Ascending aorta (tissue), 2 donors: ENCODE measurements around the gene SAFB. TPM values are rescaled to one million over a fixed set of nuclear protein-coding genes. Genes with fewer than 3 reads are reported as not detected.
"Not testable (repeated sequence)": the region's sequence is repeated elsewhere in the genome, so short reads cannot be mapped to it uniquely, and the experiment has no call there.

ENCODE experiments used
- DNase-seq, 2 donors: peaks; one replicate each; pipeline ENCODE4 v3.0.0-alpha.2; 2019; ENCODE audit warnings: low spot score in 2 of 2
- H3K27ac ChIP-seq, 2 donors: fragments of 200-600 bp; sonication (generic); one replicate each; pipeline ENCODE4 v1.5.1; 2016 to 2017; ENCODE audit warnings: mild to moderate bottlenecking in 1 of 2
- H3K27me3 ChIP-seq: fragments of 200-600 bp; sonication (generic); one replicate; pipeline ENCODE4 v1.5.1; 2017
- H3K36me3 ChIP-seq, 2 donors: fragments of 200-600 bp; sonication (generic); one replicate each; pipeline ENCODE4 v1.5.1; 2016
- H3K4me1 ChIP-seq, 2 donors: fragments of 200-600 bp; sonication (generic); one replicate each; pipeline ENCODE4 v1.5.1; 2016 to 2017; ENCODE audit warnings: mild to moderate bottlenecking in 1 of 2
- H3K4me3 ChIP-seq, 2 donors: fragments of 200-600 bp; sonication (generic); one replicate each; pipeline ENCODE4 v1.5.1; 2016 to 2017; ENCODE audit warnings: mild to moderate bottlenecking in 1 of 2
- H3K9me3 ChIP-seq, 2 donors: fragments of 200-600 bp; sonication (generic); one replicate each; pipeline ENCODE4 v1.5.1; 2016
- intact Hi-C: fragments of 100-400 bp; cut with DNase I; formaldehyde crosslinking; loops from one replicate; pipeline ENCODE4 v1.15.1; 2023
- total RNA-seq: library from RNA; depleted of rRNA; stranded (reverse); fragments of >200 nt; gene quantifications from one replicate; pipeline ENCODE4 v1.1.0, GENCODE V29; 2016
- TF ChIP-seq, protein P1 (sequence below), 3 experiments: fragments of 200-600 bp in 2 of 3; fragments of 450-650 bp in 1 of 3; sonication (generic) in 2 of 3; IDR thresholded peaks; one replicate each; pipeline ENCODE4 v1.5.1; 2016 to 2019; ENCODE audit warnings: antibody characterized with exemption in 3 of 3, mild to moderate bottlenecking in 1 of 3, moderate library complexity in 1 of 3

Gene SAFB
- total RNA-seq, 1 donor from 2014 or later = 114 TPM

DNA sequence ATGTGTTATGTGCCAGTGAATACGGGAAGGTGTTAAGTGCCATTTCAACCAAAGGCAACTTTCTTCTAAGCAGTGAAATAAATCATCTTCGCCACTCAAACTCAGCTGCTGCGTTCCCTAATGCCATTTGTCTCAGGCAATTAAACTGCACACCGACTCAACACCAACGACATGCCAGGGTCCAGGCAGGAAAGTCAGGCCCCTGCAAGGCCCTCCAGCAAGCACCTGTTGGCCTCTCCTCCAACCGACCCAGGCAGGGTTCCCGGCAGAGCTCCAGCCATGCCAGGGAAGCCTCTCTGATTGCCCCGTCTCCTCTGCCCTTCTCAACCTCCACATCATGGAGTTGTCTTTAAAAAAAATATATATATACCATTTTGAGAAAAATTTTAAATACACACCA, 22.1 kb upstream of the SAFB start:
- intact Hi-C loops = no loop called here
- no peaks in the 10 kb centered on the region for H3K4me1 ChIP-seq
- TF ChIP-seq, protein P1, sequence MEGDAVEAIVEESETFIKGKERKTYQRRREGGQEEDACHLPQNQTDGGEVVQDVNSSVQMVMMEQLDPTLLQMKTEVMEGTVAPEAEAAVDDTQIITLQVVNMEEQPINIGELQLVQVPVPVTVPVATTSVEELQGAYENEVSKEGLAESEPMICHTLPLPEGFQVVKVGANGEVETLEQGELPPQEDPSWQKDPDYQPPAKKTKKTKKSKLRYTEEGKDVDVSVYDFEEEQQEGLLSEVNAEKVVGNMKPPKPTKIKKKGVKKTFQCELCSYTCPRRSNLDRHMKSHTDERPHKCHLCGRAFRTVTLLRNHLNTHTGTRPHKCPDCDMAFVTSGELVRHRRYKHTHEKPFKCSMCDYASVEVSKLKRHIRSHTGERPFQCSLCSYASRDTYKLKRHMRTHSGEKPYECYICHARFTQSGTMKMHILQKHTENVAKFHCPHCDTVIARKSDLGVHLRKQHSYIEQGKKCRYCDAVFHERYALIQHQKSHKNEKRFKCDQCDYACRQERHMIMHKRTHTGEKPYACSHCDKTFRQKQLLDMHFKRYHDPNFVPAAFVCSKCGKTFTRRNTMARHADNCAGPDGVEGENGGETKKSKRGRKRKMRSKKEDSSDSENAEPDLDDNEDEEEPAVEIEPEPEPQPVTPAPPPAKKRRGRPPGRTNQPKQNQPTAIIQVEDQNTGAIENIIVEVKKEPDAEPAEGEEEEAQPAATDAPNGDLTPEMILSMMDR (IDR thresholded peaks at IDR 0.05) = no peak
- no peak overlapping the region for H3K27ac ChIP-seq
- DNase-seq = no peak
- peaks cover 83 to 99% of the 10 kb centered on the region in 2 donors for H3K36me3 ChIP-seq
- no peak overlapping the region for H3K4me3 ChIP-seq
- no peaks in the 10 kb centered on the region for H3K9me3 ChIP-seq
- H3K27me3 ChIP-seq = no peaks in the 10 kb centered on the region

DNA sequence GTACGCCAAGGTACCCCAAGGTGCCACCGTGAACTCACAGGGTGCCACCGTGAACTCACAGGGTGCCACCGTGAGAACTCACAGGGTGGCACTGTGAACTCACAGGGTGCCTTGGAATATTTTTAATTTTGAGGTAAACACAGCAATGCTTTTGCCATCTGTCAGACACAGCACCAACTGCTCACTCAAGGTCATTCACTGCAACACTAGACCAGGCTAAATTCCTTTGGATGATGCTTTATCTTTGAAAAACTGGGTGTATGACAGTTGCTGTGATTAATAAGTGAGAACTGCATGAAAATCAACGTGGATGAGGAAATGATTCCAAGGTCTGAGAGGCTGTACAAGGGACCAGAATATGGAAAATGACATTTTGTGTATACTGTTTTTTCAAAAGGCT, 19.3 kb upstream of the SAFB start:
- no peaks in the 10 kb centered on the region for H3K4me1 ChIP-seq
- intact Hi-C loops = no loop called here
- no peak for DNase-seq
- H3K36me3 ChIP-seq = peaks cover 82 to 98% of the 10 kb centered on the region in 2 donors
- TF ChIP-seq, protein P1 (IDR thresholded peaks at IDR 0.05) = no peak
- no peaks in the 10 kb centered on the region for H3K27me3 ChIP-seq
- H3K4me3 ChIP-seq = no peak overlapping the region
- no peak overlapping the region for H3K27ac ChIP-seq
- H3K9me3 ChIP-seq = no peaks in the 10 kb centered on the region

DNA sequence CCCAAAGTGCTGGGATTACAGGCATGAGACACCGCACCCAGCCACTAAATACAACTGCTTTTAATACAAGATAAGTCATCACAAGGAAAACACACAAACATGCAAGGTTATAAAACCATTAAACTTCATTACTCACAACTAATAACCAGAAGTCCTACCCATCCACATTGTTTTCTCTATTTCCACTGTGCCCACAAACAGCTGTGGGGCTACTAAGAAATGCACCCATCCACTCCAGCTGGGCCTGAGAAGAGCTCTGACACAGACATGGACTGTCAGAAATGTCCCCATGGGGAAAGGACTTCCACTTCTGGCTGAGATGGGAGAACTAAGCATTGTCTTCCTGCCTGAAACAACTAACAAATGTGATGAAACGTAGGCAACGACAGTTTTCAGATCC, 17.5 kb upstream of the SAFB start:
- no peaks in the 10 kb centered on the region for H3K9me3 ChIP-seq
- no peaks in the 10 kb centered on the region for H3K4me1 ChIP-seq
- H3K27me3 ChIP-seq = no peaks in the 10 kb centered on the region
- no peak for DNase-seq
- no peak overlapping the region for H3K27ac ChIP-seq
- TF ChIP-seq, protein P1 (IDR thresholded peaks at IDR 0.05) = no peak
- H3K36me3 ChIP-seq = peaks cover 80 to 98% of the 10 kb centered on the region in 2 donors
- intact Hi-C loops = no loop called here
- no peak overlapping the region for H3K4me3 ChIP-seq

DNA sequence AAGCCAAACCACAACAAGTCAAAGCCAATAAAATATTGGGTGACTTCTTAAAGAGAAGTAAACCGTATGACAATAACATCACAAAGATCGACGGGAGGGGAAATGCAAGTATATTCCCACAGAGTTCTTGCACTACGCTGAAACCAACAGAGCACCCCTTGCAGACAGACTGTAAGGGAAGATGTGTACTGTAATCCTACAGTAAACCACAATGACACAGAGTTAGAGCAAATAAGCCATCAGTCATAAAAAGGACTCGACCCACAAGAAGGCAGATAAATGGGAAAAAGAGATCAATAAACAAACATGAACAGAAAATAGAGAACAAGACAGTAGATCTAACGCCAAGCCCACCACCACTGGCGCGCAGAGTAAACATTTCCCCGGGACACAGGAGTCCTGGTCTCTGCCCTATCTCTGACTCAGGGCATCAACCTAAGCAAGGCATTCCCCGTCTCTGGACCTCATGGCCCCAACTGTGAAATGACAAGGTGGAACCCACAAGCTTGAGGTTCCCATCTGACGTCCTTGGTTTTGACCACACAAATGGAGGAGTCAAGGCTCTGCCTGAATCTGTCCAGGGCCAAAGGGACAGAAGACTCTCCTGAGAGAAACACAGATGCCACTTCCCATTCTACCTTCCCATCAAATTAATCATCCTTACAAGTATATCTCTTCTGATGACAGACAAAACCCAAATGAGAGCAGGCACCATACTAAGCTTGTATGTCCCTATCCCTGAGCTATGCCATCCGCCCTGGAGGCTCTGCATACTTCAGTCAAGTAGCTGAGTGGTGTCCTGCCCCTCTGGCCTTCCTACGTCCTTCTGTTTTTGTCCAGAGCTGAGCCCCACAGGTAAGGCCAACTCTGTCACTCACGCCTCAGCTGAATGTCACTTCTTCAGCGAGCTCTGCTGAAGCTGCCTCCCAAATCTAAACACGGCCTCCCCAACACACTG, 15.3 kb upstream of the SAFB start:
- DNase-seq = no peak
- TF ChIP-seq, protein P1 (IDR thresholded peaks at IDR 0.05) = no peak
- no peaks in the 10 kb centered on the region for H3K9me3 ChIP-seq
- H3K36me3 ChIP-seq = peaks cover 75 to 91% of the 10 kb centered on the region in 2 donors
- no peaks in the 10 kb centered on the region for H3K27me3 ChIP-seq
- H3K4me3 ChIP-seq = no peak overlapping the region
- intact Hi-C loops = no loop called here
- H3K27ac ChIP-seq = no peak overlapping the region
- no peaks in the 10 kb centered on the region for H3K4me1 ChIP-seq

DNA sequence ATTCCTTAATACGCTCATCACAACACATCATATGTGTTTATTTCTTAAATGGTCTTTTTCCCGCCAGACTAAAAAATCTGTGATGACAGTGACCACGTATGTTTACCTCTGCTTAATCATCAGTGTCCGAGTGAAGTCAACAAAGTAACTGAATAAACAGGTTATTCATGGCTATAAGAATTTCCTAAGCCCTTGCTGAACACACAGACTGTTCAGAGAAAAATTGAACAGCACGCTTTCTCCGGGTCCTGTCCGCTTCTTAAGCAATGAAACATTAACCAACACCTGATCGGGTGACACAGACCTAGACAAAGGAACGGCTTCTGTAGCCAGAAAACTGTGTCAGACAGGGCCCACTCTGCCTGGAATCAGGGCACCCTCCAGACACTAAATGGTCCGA, 14.6 kb upstream of the SAFB start:
- no peaks in the 10 kb centered on the region for H3K27me3 ChIP-seq
- H3K27ac ChIP-seq = no peak overlapping the region
- H3K9me3 ChIP-seq = no peaks in the 10 kb centered on the region
- DNase-seq = no peak
- H3K4me3 ChIP-seq = no peak overlapping the region
- TF ChIP-seq, protein P1 (IDR thresholded peaks at IDR 0.05) = no peak
- H3K4me1 ChIP-seq = no peaks in the 10 kb centered on the region
- peaks cover 81 to 91% of the 10 kb centered on the region in 2 donors for H3K36me3 ChIP-seq
- intact Hi-C loops = no loop called here

DNA sequence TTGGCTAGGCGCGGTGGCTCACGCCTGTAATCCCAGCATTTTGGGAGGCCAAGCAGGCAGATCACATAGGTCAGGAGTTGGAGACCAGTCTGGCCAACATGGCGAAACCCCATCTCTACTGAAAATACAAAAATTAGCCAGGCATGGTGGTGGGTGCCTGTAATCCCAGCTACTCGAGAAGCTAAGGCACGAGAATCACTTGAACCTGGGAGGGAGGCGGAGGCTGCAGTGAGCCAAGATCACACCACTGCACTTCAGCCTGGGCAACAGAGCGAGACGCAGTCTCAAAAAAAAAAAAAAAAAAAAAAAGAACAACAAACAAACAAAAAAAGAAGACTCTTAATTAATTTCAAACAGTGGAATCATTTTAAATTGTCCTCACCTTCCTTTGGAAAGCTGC, 14.1 kb upstream of the SAFB start:
- H3K9me3 ChIP-seq, H3K4me1 ChIP-seq, DNase-seq, intact Hi-C loops, H3K27me3 ChIP-seq, H3K27ac ChIP-seq, H3K4me3 ChIP-seq: not testable (repeated sequence)
- peaks cover 81 to 91% of the 10 kb centered on the region in 2 donors for H3K36me3 ChIP-seq
